Ramos (cell line): ENCODE data around the gene ARMC9.
"Not testable (repeated sequence)": the region's sequence is repeated elsewhere in the genome, so short reads cannot be mapped to it uniquely, and the experiment has no call there.

Source experiments
- in situ Hi-C: fragments of 300-500 bp; cut with MboI; formaldehyde crosslinking; loops from one replicate; pipeline ENCODE4 v1.14.3; 2022; ENCODE audit warnings: low sequenced_read_pairs; ENCODE audit not compliant: unreplicated experiment

The ARMC9 gene

GRCh38 chr2:231182513-231182899 lies 15.9 kb upstream of the ARMC9 start:
- in situ Hi-C loops: no loop called here

GRCh38 chr2:231183851-231184250 lies 14.6 kb upstream of the ARMC9 start:
- in situ Hi-C loops: no loop called here

- in situ Hi-C loops: no loop called here
Observed at GRCh38 chr2:231184319-231184718, 14.1 kb upstream of the ARMC9 start.

GRCh38 chr2:231185050-231185725 lies 13.2 kb upstream of the ARMC9 start:
- in situ Hi-C loops: no loop called here

- in situ Hi-C loops: no loop called here
Observed at GRCh38 chr2:231185886-231186285, 12.5 kb upstream of the ARMC9 start.

- in situ Hi-C loops: no loop called here
Observed at GRCh38 chr2:231186325-231186724, 12.1 kb upstream of the ARMC9 start.

GRCh38 chr2:231187736-231188505 lies 10.5 kb upstream of the ARMC9 start:
- in situ Hi-C loops: no loop called here

GRCh38 chr2:231188506-231189170 lies 9.8 kb upstream of the ARMC9 start:
- in situ Hi-C loops: no loop called here

GRCh38 chr2:231189171-231189530 lies 9.3 kb upstream of the ARMC9 start:
- in situ Hi-C loops: no loop called here

- in situ Hi-C loops: no loop called here
Observed at GRCh38 chr2:231189571-231190495, 8.6 kb upstream of the ARMC9 start.

GRCh38 chr2:231190531-231191197 lies 7.8 kb upstream of the ARMC9 start:
- in situ Hi-C loops: no loop called here

GRCh38 chr2:231191896-231192872 lies 6.2 kb upstream of the ARMC9 start:
- in situ Hi-C loops: no loop called here

- in situ Hi-C loops: no loop called here
Observed at GRCh38 chr2:231193216-231193615, 5.2 kb upstream of the ARMC9 start.

GRCh38 chr2:231196592-231196991 lies 1.8 kb upstream of the ARMC9 start:
- in situ Hi-C loops: no loop called here

GRCh38 chr2:231197196-231197595 lies 1.2 kb upstream of the ARMC9 start:
- in situ Hi-C loops: not testable (repeated sequence)

- in situ Hi-C loops: no loop called here
Observed at GRCh38 chr2:231197706-231198290, 633 bp upstream of the ARMC9 start.

GRCh38 chr2:231199219-231199618 lies 788 bp downstream of the ARMC9 start:
- in situ Hi-C loops: no loop called here

- in situ Hi-C loops: no loop called here
Observed at GRCh38 chr2:231200805-231201474, 2.5 kb downstream of the ARMC9 start.
